ENCODE data around the gene DHX16.

The DHX16 gene

GRCh38 chr6:30610065-30610464 lies 62.7 kb downstream of the DHX16 start:
- no peak for TF ChIP-seq CTCF (conservative IDR thresholded peaks at IDR 0.05; ENCODE audit: low read depth, low read length)
- H3K4me3 ChIP-seq (ENCODE audit: low read depth, low read length), result no peak overlapping the region
- DNase-seq (ENCODE audit: low read depth), result no peak

- H3K4me3 ChIP-seq (ENCODE audit: low read depth, low read length), result no peak overlapping the region
- no peak for TF ChIP-seq CTCF (conservative IDR thresholded peaks at IDR 0.05; ENCODE audit: low read depth, low read length)
- DNase-seq (ENCODE audit: low read depth), result no peak
These were observed 68.8 kb downstream of the DHX16 start for GRCh38 chr6:30603961-30604360.
